ENCODE data around the gene PIK3R3.
"Not testable (repeated sequence)": the region's sequence is repeated elsewhere in the genome, so short reads cannot be mapped to it uniquely, and the experiment has no call there.

Gene PIK3R3

DNA sequence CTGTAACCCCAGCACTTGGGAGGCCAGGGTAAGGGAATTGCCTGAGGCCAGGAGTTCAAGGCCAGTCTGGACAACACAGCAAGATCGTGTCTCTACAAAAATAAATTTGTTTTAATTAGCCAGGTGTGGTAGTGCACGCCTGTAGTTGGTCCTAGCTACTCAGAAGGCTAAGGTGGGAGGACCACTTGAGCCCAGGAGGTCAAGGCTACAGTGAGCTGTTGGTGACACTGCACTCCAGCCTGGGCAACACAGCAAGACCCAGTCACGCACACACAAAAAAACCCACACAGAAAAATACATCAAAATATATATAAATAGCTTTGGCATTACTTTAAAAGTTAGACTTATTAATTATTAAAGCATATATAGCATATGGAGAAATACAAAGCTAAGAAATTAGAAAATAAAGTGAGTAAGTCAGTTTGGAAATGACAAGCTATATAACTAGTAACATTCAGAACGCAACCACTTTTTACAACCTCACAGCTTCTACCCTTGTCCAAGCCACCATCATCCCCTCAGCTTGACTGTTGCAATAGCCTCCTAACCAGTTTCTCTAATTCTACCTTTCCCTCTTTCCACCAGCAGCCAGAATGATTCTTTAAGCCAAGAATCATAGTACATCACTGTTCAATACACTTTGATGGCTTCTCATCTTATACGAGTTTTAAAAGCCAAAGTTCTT is 14.5 kb downstream of the PIK3R3 start:
- Histone ChIP-seq H3K4me3 (ENCODE audit: low read length) (no peak overlapping the region), H3K36me3 (ENCODE audit: control insufficient read depth, insufficient read depth, low read length) (no peaks in the 10 kb centered on the region), H3K4me1 (ENCODE audit: control insufficient read depth, insufficient read depth, low read length) (no peaks in the 10 kb centered on the region), H3K27ac (ENCODE audit: low read depth, low read length) (no peak overlapping the region), H3K27me3 (ENCODE audit: control insufficient read depth, insufficient read depth, low read length) (no peaks in the 10 kb centered on the region), H3K9ac (ENCODE audit: low read length) (no peak overlapping the region)

DNA sequence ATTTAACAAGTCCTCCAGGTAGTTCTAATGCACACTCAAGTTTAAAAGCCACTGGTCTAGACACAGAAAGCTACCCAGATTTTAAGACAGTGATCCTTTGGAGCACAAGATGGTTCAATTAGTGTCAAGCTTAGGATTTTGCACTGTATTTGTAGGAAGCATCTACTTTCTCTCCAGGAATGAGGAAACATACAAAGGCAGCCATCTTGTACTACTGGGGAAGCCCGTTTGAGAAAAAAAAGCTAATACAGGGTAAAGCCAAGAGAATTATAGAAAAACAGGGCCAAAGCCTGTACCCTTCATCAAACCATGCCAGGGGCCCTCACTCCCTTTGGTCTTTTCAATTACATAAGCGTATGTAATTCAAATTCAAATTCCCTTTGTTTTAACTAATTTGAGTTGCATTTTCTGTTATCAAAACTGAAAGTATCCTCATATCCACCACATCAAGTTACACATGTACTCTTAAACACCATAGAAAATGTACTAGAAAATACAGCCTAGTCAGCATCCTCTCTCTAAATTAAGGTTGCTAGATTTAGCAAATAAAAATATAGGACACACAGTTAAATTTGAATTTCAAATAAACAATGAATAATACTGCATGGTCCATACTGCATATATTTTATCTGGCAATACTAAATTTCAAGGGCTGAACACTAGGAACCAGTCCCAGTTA is 17.4 kb downstream of the PIK3R3 start:
- Histone ChIP-seq H3K27me3 (ENCODE audit: control insufficient read depth, insufficient read depth, low read length) (no peaks in the 10 kb centered on the region), H3K27ac (ENCODE audit: low read depth, low read length) (no peak overlapping the region), H3K9ac (ENCODE audit: low read length) (no peak overlapping the region), H3K4me3 (ENCODE audit: low read length) (no peak overlapping the region), H3K4me1 (ENCODE audit: control insufficient read depth, insufficient read depth, low read length) (no peaks in the 10 kb centered on the region), H3K36me3 (ENCODE audit: control insufficient read depth, insufficient read depth, low read length) (no peaks in the 10 kb centered on the region)

DNA sequence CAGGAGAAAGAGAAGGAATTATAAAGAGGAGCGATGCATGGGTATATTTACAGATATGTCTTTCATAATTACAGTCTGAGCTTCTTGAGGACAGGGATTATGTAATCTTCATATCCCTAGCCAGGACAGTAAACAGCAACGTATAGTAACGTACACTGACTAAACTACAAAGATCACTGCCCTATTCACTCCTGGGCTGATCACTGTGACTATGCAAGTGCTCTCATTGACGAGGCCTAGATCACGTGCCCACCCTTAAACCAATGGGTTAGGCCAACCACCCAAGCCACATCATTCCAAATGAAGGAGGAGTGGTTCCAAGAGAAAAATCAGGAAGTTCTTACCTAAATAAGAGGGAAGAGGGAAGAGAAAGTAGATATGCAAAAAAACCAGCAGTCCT is 18.5 kb downstream of the PIK3R3 start:
- Histone ChIP-seq H3K27ac (ENCODE audit: low read depth, low read length) (no peak overlapping the region), H3K36me3 (ENCODE audit: control insufficient read depth, insufficient read depth, low read length) (no peaks in the 10 kb centered on the region), H3K4me3 (ENCODE audit: low read length) (no peak overlapping the region), H3K9ac (ENCODE audit: low read length) (no peak overlapping the region), H3K27me3 (ENCODE audit: control insufficient read depth, insufficient read depth, low read length) (no peaks in the 10 kb centered on the region), H3K4me1 (ENCODE audit: control insufficient read depth, insufficient read depth, low read length) (no peaks in the 10 kb centered on the region)

DNA sequence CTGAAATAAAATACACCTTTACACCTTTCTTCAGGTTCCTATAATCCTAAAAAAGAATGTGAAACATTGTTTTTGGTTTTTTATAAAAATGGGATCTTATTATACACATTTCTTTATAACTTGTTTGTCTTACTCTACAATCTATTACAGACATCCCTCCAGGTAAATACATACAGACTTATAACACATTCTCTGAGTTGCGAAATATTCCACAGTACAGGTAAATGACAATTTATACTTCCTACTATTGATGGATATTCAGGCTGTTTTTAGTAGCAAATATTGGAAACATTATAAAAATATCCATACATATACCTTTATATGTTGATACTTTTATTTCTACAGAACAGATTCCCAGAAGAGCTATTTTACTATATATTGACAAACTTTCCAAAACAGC is 20.3 kb downstream of the PIK3R3 start:
- H3K27ac ChIP-seq (ENCODE audit: low read depth, low read length): no peak overlapping the region
- H3K9ac ChIP-seq (ENCODE audit: low read length): no peak overlapping the region
- no peaks in the 10 kb centered on the region for H3K36me3 ChIP-seq (ENCODE audit: control insufficient read depth, insufficient read depth, low read length)
- H3K27me3 ChIP-seq (ENCODE audit: control insufficient read depth, insufficient read depth, low read length): no peaks in the 10 kb centered on the region
- H3K4me3 ChIP-seq (ENCODE audit: low read length): no peak overlapping the region
- H3K4me1 ChIP-seq (ENCODE audit: control insufficient read depth, insufficient read depth, low read length): no peaks in the 10 kb centered on the region

DNA sequence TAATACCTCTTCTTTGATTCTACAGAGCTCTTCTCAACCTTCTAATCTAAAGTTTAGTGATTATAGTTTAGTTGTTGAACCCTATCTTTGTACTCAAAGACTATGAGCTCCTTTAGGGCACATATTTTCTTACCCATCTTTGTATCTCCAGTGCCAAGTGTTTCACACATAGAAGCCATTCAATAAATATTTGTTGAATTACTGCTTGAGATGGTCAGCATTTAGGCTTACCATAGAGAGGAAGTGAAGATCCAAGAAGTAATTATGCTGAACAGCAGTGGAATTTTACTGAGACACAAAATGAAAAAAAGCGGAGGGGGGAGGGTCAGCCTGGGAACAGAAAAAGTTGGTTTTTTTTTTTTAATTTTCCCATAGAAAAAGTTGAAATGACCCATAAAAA is 21.9 kb downstream of the PIK3R3 start:
- Histone ChIP-seq H3K4me3 (ENCODE audit: low read length) (no peak overlapping the region), H3K9ac (ENCODE audit: low read length) (no peak overlapping the region), H3K36me3 (ENCODE audit: control insufficient read depth, insufficient read depth, low read length) (no peaks in the 10 kb centered on the region), H3K27me3 (ENCODE audit: control insufficient read depth, insufficient read depth, low read length) (no peaks in the 10 kb centered on the region), H3K4me1 (ENCODE audit: control insufficient read depth, insufficient read depth, low read length) (no peaks in the 10 kb centered on the region), H3K27ac (ENCODE audit: low read depth, low read length) (no peak overlapping the region)

DNA sequence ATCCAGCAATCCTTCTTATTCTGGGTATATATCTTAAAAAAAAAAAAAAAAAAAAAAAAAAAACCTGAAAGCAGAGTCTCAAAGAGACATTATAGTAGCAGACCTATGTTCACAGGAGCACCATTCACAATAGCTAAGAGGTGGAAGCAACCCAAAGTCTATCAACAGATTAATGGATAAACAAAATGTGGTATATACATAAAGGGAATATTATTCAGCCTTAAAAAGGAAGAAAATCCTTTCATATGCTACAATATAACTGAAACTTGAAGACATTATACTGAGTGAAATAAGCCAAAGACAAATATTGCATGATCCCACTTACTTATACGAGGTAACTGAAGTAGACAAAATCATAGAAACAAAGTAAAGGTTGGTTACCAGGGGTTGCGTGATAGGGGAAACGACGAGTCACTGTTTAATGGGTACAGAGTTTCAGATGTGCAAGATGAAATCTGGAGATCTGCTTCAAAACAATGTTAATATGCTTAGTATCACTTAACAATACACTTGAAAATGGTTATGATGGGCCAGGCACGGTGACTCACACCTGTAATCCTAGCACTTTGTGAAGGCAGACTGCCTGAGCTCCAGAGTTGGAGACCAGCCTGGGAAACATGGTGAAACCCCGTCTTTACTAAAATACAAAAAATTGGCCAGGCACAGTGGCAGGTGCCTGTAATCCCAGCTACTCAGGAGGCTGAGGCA is 29.5 kb downstream of the PIK3R3 start:
- H3K27ac ChIP-seq (ENCODE audit: low read depth, low read length): no peak overlapping the region
- no peaks in the 10 kb centered on the region for H3K36me3 ChIP-seq (ENCODE audit: control insufficient read depth, insufficient read depth, low read length)
- no peaks in the 10 kb centered on the region for H3K4me1 ChIP-seq (ENCODE audit: control insufficient read depth, insufficient read depth, low read length)
- no peak overlapping the region for H3K4me3 ChIP-seq (ENCODE audit: low read length)
- H3K27me3 ChIP-seq (ENCODE audit: control insufficient read depth, insufficient read depth, low read length): no peaks in the 10 kb centered on the region
- H3K9ac ChIP-seq (ENCODE audit: low read length): no peak overlapping the region

DNA sequence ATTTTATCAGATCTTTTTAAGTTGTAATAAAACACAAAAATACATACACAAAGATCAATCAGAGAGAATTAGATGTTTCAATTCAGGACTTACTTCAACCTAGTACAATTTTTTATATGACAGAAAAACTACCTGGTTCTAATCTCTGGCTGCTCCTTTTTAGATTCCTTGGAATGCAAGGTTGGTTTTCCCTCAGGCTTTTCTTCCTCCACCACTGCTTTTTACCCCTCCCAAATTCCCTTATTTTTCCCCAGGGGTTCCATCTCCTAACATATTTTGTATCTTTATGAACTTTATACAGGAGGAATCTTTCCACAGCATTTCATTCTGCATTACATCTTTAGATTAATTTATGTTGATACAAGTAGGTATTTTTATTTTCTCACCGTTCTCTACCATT is 33.2 kb downstream of the PIK3R3 start:
- H3K4me1 ChIP-seq (ENCODE audit: control insufficient read depth, insufficient read depth, low read length): no peaks in the 10 kb centered on the region
- no peaks in the 10 kb centered on the region for H3K36me3 ChIP-seq (ENCODE audit: control insufficient read depth, insufficient read depth, low read length)
- H3K27ac ChIP-seq (ENCODE audit: low read depth, low read length): no peak overlapping the region
- no peak overlapping the region for H3K4me3 ChIP-seq (ENCODE audit: low read length)
- no peaks in the 10 kb centered on the region for H3K27me3 ChIP-seq (ENCODE audit: control insufficient read depth, insufficient read depth, low read length)
- H3K9ac ChIP-seq (ENCODE audit: low read length): no peak overlapping the region

DNA sequence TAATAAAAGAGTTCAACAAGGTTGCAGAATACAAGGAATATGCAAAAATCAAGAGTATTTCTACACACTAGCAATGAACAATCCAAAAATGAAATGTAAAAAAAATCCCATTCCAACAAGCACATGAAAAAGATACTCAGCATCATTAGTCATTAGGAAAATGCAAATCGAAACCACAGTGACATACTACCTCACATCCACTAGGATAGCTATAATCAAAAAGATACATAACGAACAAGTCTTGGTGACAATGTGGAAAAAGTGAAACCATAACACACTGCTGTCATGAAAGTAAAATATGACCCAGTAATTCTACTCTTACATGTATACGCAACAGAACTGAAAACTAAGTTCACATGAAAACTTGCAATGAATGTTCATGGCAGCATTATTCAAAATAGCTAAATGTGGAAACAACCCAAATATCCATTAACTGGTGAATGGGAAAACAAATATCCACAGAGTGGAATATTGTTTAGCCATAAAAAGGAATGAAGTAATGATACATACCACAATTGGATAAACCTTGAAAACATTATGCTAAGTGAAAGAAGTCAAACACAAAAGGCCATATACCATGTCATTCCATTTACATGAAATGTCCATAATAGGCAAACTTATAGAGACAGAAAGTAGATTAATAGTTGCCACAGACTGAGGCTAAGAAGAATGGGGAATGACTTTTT is 34.3 kb downstream of the PIK3R3 start:
- Histone ChIP-seq H3K36me3 (ENCODE audit: control insufficient read depth, insufficient read depth, low read length) (no peaks in the 10 kb centered on the region), H3K4me1 (ENCODE audit: control insufficient read depth, insufficient read depth, low read length) (no peaks in the 10 kb centered on the region), H3K27ac (ENCODE audit: low read depth, low read length) (no peak overlapping the region), H3K27me3 (ENCODE audit: control insufficient read depth, insufficient read depth, low read length) (no peaks in the 10 kb centered on the region), H3K9ac (ENCODE audit: low read length) (no peak overlapping the region), H3K4me3 (ENCODE audit: low read length) (no peak overlapping the region)

DNA sequence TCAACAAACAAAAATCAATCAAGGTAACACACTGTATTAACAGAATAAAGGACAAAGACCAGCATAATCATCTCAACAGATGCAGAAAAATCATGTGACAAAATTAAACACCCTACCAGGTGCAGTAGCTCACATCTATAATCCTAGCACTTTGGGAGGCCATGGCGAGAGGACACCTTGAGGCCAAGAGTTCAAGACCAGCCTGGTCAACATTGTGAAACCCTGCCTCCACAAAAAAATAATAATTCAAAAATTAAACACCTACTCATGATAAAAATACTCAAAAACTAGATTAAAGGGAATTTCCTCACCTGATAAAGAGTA is 35.3 kb downstream of the PIK3R3 start:
- Histone ChIP-seq H3K9ac (ENCODE audit: low read length) (no peak overlapping the region), H3K27me3 (ENCODE audit: control insufficient read depth, insufficient read depth, low read length) (no peaks in the 10 kb centered on the region), H3K4me1 (ENCODE audit: control insufficient read depth, insufficient read depth, low read length) (no peaks in the 10 kb centered on the region), H3K4me3 (ENCODE audit: low read length) (no peak overlapping the region), H3K27ac (ENCODE audit: low read depth, low read length) (no peak overlapping the region), H3K36me3 (ENCODE audit: control insufficient read depth, insufficient read depth, low read length) (no peaks in the 10 kb centered on the region)

DNA sequence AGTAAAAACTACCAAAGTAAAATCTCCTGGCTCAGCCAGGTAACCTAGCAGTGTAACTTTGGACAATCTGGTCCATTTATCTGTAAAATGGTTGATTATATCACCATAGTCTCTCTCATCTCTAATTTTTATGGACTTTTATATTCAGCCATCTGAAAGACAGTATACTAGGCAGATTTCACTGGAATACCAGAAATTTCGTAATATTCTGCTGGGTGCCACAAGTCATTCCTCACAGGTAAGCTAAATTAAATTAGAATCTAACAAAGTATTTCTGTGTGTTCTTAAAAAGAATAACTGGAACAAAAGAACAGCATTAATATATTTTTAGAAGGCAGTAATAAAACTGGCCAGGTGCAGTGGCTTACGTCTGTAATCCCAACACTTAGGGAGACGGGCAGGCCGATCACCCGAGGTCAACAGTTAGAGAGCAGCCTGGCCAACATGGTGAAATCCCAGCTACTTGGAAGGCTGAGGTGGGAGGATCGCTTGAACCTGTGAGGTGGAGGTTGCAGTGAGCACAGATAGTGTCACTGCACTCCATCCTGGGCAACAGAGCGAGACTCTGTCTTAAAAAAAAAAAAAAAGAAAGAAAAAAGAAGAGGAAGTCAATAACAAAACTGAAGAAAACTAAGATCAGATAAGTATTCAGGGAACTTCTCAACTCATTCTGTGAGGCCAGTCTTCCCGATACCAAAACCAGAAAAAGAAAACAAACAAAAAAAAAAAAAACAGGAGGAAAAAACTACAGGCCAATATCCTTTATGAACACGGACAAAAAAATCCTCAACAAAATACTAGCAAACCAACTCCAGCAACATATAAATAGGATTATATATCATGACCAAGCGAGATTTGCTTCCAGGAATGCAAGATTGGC is 35.9 kb downstream of the PIK3R3 start:
- H3K36me3 ChIP-seq (ENCODE audit: control insufficient read depth, insufficient read depth, low read length): no peaks in the 10 kb centered on the region
- H3K9ac ChIP-seq (ENCODE audit: low read length): no peak overlapping the region

DNA sequence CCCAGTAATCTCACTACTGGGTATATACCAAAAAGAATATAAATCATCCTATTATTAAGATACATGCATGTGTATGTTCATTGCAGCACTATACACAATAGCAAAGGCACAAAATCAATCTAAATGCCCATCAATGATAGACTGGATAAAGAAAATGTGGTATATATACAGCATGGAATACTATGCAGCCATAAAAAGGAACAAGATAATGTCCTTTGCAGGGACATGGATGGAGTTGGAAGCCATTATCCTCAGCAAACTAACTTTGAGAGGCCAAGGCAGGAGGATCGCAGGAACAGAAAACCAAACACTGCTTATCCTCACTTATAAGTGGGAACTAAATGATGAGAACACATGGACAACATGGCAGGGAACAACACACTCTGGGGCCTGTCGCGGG is 37.3 kb downstream of the PIK3R3 start:
- not testable (repeated sequence) for H3K4me1 ChIP-seq (ENCODE audit: control insufficient read depth, insufficient read depth, low read length); H3K4me3 ChIP-seq (ENCODE audit: low read length); H3K9ac ChIP-seq (ENCODE audit: low read length); H3K36me3 ChIP-seq (ENCODE audit: control insufficient read depth, insufficient read depth, low read length); H3K27ac ChIP-seq (ENCODE audit: low read depth, low read length); H3K27me3 ChIP-seq (ENCODE audit: control insufficient read depth, insufficient read depth, low read length)

More for the DNA sequence above, 35.9 kb downstream of the PIK3R3 start:
- H3K27ac ChIP-seq (ENCODE audit: low read depth, low read length): no peak overlapping the region
- no peaks in the 10 kb centered on the region for H3K4me1 ChIP-seq (ENCODE audit: control insufficient read depth, insufficient read depth, low read length)
- H3K4me3 ChIP-seq (ENCODE audit: low read length): no peak overlapping the region
- H3K27me3 ChIP-seq (ENCODE audit: control insufficient read depth, insufficient read depth, low read length): no peaks in the 10 kb centered on the region

Data from rectal smooth muscle tissue (tissue), 1 donor.